HG02870 (cell line): ENCODE data around the gene MTPN.

Experiments used
- ATAC-seq: cut with Tn5 transposase; IDR thresholded peaks from one replicate; pipeline ENCODE4 v1.9.1; 2021; ENCODE audit warnings: mild to moderate bottlenecking, moderate library complexity; ENCODE audit not compliant: unreplicated experiment

Gene MTPN

GRCh38 chr7:135977007-135977741, at the start of gene MTPN:
Gene MTPN, minus strand, starts transcription at chr7:135977359. Its CDS starts 259 bp downstream, at chr7:135977100.
- peak; percentile 42 for ATAC-seq

GRCh38 chr7:136026209-136026608, 49.0 kb upstream of the MTPN start:
- ATAC-seq = no peak

GRCh38 chr7:136023134-136023869, 46.1 kb upstream of the MTPN start:
- no peak for ATAC-seq

- ATAC-seq = no peak
Measured at GRCh38 chr7:136020556-136020955, 43.4 kb upstream of the MTPN start.

GRCh38 chr7:136018104-136018503, 40.9 kb upstream of the MTPN start:
- no peak for ATAC-seq

- peak; percentile 53 for ATAC-seq
Measured at GRCh38 chr7:136016649-136017395, 39.7 kb upstream of the MTPN start.

- ATAC-seq = no peak
Measured at GRCh38 chr7:136015638-136016037, 38.5 kb upstream of the MTPN start.

- no peak for ATAC-seq
Measured at GRCh38 chr7:136014659-136015058, 37.5 kb upstream of the MTPN start.

GRCh38 chr7:136012238-136012637, 35.1 kb upstream of the MTPN start:
- ATAC-seq = no peak

- no peak for ATAC-seq
Measured at GRCh38 chr7:136009488-136010079, 32.4 kb upstream of the MTPN start.

- ATAC-seq = no peak
Measured at GRCh38 chr7:136006208-136006607, 29.0 kb upstream of the MTPN start.

- ATAC-seq = no peak
Measured at GRCh38 chr7:136004083-136004482, 26.9 kb upstream of the MTPN start.

- no peak for ATAC-seq
Measured at GRCh38 chr7:136002802-136003201, 25.6 kb upstream of the MTPN start.

GRCh38 chr7:136000288-136000913, 23.2 kb upstream of the MTPN start:
- no peak for ATAC-seq

- no peak for ATAC-seq
Measured at GRCh38 chr7:135998081-135998480, 20.9 kb upstream of the MTPN start.

GRCh38 chr7:135995748-135996147, 18.6 kb upstream of the MTPN start:
- no peak for ATAC-seq

- ATAC-seq = no peak
Measured at GRCh38 chr7:135994466-135995205, 17.5 kb upstream of the MTPN start.

GRCh38 chr7:135993950-135994349, 16.8 kb upstream of the MTPN start:
- ATAC-seq = peak; percentile 60

GRCh38 chr7:135991906-135992305, 14.7 kb upstream of the MTPN start:
- ATAC-seq = no peak

GRCh38 chr7:135991322-135991721, 14.2 kb upstream of the MTPN start:
- ATAC-seq = no peak
